Activated T-cell treated with anti-CD3 and anti-CD28 coated beads, Interleukin-2, amount 50 U/mL, for 1 hour (primary cell): Measurements from ENCODE around the gene CD300LD.
"Not testable (repeated sequence)": the region's sequence is repeated elsewhere in the genome, so short reads cannot be mapped to it uniquely, and the experiment has no call there.

ENCODE experiments used
- DNase-seq: peaks from one replicate; pipeline ENCODE4 v3.0.0-alpha.2; 2020

The CD300LD gene

DNA sequence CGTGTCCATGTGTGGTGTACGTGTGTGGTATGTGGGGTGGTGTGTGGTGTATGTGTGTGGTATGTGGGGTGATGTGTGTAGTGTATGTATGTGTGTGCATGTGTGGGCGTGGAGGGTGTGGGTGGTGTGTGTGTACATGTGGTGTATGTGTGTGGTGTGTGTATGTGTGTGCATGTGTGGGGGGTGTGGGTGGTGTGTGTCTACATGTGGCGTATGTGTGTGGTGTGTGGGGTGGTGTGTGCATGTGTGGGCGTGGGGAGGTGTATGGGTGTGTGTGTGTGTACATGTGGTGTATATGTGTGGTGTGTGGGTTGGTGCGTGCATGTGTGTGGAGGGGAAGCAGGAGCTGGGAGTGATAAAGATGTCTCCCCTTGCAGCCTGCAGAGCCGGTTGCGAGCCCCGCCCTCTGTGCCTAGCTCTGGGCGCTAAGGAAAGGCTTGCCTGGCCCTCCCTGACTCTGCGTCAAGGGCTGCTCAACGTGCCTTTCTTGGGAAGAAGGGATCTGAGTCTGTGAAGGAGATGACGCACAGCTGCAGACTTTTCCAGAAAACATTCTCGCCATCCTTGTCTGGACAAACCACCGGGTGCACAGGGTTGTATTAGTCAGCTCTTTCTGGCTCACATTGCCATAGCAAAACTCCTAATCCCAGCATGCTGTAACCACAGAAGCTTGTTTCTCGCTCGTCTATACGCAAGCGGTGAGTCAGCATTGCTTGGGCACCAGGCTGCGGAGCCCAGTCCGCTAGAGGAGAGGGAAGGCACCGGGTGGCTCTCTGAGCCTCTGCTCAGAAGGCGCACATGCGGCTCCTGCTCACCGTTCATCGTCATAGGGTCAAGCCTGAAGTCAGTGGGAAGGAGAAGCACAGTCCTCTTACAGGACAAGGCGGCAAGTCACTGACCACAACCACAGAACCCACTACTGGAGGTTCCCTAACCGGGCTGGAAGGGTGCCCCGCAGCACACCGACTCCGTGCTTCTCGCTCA is 22.8 kb downstream of the CD300LD start:
- DNase-seq: no peak

DNA sequence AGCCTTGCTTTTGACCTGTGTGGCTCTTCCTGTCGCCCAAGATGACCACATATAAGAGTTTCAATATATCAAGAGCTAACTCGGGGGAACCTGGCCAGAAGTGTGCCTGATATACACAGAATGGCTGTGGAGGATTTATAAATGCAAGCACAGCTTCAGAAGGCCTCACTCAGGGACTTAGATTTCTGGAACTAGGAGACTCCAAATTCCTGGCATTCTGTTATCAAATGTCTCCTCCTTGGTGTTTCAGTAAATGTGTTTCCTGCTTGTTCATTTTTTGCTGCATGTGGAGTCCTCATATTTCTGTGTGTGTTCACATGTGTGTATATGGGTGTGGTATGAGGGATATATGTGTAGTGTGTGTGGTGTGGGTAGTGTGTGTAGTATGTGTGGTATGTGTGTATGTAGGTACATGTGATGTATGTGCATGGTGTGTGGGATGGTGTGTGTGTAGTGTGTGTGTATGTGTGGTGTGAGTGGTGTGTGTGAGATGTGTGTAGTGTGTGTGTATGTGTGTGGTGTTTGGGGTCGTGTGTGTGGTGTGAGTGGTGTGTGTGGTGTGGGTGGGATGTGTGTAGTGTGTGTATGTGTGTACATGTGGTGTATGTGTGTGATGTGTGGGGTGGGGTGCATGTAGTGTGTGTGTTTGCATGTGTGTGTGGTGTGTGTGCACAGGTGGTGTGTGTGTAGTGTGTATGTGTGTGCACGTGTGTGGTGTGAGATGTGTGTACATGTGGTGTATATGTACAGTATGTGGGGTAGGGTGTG is 23.8 kb downstream of the CD300LD start:
- DNase-seq: no peak

DNA sequence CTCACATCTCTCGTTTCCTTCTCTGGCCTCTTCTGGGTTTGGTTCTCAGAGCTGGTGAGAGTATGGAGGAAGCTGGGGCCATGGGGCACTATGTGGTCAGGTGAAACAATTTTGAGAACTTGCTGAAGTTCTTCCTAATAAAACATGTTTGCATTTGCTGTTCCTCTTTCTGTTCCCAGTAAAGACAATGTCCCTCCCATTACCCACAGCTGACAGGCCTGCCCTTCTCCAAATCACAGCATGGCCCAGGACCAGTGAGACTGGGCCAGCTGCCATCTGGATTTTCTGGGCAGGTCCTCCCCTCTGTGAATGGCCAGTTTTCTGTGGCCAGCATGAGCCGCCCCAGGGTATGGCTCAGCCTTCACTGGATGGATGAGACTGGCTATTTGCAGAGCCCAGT is 24.7 kb downstream of the CD300LD start, which contains the start of gene CD300H:
TSS of gene CD300H (minus strand) at position 113 of the 400 bp plus-strand sequence.
- no peak for DNase-seq

DNA sequence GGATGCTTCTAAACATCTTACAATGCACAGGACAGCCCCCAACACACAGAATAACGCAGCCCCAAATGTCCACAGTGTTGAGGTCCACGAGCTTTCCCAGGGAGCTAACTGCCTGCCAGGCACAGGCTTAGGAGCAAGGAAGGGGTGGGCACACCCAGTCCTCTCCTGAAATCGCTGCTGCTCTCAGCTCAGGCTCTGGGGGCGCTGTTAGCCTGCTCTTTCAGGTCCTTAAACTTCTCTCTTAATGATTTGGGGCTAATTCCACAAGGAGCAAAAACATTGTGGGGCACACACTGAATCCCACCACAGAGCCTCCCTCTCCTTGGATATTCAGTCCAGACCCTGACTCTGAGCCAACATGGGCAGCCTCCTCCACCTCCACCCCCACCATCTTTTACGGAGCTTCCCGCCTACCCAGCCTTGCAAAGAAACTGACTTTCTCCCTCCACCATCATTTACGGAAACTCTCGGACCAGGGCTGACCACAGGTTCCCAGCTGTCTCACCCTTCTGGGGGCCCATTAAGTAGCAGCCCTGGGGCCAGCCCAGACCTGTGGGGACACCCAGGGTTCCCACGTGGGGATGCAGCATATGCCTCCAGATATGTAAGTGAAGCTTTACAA is 25.8 kb downstream of the CD300LD start:
- no peak for DNase-seq

DNA sequence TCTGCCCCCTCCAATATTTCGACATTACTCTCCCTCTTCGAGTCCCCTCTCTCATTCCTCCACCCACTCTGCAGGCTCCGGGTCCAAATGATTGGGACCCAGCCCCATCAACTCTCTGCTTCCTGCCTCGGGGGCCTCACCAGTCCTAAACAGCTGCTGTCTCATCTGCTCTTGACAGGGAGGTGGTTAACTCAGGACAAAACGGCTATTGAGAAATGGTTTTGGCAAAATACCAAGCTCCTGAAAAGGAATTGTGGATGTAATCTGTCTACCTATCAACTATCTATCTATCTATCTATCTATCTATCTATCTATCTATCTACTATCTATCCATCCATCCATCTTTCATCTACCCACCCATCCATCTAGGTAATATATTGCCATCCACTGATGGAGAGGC is 27.0 kb downstream of the CD300LD start:
- DNase-seq: no peak

DNA sequence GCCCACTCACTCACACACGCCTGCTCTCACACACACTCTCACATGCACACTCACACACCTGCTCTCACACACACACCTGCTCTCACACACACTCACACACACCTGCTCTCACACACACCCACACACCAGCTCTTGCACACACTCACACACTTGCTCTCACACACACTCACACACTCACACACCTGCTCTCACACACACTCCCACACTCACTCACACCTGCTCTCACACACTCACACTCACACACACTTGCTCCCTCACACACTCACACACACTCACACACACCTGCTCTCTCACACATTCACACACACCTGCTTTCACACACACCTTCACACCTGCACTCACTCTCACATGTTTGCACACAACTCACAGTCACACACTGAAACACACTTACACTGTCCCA is 28.7 kb downstream of the CD300LD start:
- no peak for DNase-seq

DNA sequence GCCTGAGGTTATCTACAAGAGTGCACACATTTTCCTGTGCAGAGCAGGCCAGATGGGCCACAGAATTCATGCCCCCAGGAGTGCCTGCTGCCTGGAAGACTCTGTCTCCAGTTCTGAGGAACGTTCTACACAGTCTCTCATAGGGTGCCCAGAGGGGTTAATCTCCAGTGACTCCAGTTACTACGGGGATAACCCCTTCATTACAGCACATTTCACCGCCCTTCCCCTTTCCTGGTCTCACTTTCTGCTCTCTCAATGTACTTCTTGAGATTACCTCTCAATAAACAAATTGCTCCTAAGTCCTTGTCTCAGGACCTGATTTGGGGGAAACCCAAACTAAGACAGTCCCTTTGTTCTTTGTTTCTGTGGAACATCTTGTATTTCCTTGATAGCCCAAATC is 30.5 kb downstream of the CD300LD start:
- DNase-seq: no peak

DNA sequence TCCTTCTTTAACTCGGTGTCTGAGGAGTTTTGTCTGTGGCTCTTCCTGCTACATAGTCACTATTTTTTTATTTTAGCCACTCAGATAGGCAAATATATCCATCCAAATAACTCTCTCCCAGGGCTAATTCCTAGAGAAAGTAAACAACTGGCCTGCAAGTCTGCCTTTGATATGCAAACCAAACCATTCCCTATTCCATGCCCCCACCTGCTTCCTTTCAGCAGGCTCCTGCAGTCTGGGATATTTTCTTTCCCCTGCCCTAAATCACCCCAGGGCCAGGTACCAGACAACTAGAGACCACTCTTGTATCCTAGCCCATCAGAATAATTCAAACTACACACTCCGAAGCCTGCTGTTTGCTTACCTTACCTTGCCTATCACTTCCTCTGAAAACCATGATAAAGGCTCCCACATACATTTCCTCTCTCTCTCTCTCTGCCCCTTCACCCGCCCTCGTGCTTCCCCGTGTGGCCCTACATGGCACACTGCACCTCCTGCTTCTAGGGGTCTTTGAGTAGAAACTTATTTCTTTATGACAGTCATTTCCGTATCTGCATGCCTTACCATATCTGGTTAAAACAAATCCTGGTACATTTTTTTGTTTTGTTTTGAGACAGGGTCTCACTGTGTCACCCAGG is 33.1 kb downstream of the CD300LD start:
- DNase-seq: no peak

DNA sequence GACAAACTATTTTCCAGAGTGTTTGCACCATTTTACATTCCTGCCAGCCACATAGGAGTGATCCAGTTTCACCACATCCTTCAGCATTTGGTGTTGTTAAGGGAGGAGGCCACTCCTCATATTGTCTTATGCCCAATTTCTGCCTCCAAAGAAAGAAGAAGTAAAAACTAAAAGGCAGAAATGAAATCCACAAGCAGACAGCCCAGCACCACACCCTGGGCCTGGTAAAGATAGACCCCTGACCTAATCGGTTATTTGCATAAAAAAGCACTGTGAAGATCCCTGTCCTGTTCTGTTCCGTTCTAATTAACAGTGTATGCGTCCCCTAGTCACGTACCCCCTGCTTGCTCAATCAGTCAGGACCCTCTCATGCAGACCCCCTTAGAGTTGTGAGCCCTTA is 33.7 kb downstream of the CD300LD start:
- DNase-seq: not testable (repeated sequence)

DNA sequence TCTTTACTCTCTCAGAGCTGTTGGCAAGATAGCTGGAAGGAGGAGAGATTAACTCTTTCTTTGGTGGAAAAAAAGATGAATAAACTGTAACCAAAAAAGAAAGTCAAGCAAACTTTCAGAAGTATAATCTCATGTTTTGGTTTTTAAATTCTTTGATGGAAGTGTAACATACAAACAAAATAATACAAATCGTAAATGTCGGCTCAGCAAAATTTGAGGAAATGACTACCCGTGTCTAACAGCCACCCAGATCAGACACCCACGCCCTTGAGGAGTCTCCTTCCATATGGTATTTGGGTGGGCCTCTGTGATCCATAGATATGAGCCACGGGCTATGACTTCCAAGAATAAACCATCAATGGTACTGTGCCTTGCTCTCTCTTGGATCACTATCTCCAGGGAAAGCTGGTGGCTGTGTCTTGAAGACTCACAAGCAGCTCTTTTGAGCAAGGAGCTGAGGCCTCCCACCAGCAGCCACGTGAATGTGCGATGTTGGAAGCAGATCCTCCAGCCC is 36.6 kb downstream of the CD300LD start:
- no peak for DNase-seq

DNA sequence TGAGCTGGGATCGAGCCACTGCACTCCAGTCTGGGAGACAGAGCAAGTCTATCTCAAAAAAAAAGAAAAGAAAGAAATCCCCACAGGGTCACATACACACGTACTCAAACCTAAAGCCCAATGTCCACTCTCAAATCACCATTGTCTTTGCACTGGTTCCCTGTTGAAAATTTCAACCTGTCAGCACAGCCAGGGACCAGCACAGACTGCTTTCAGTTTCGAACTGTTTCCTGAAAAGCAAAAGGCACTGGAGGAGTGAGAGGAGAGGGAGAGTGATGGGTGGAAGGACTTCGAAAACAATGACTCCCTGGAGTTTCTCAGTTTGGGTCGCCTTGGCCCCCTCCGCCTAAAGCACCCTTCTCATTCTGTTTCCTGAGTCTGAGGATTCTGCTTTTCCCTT is 37.2 kb downstream of the CD300LD start:
- DNase-seq: no peak

DNA sequence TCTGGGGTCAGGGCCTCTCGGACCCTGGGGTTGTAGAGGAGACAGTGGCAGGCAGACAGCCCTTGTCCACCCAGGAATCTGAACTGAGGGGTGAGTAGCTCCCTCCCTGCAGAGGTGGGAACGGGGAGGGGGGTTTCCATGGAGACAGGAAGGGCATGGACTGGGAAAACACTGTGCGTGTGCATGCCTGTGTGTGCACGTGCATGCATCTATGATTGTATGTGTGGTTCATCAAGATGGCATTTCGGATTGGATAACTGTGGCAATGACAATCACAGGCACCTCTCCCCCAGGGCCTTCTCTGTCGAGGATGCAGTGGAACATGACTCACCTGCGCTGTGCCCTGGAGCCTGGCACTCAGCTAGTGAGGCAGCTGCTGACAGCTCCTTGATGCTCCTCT is 40.0 kb downstream of the CD300LD start:
- no peak for DNase-seq

DNA sequence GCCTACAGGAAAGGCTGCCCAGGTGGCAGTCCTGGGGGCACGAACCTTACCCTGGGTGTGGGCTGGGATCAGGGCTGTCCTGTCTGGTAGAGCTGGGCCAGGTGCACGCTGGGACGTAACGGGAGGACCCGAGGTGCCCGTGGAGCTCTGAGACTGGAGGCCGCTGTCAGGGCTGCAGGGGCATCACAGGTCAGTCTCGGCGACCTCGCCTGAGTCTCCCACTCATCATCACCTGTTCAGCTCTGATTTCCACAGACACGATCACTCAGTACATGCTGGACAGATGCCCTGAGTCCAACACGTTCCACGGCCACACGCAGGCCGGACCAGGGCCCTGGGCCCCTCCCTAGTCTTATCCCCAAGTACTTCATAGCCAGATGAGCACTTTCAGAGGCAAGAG is 41.5 kb downstream of the CD300LD start:
- DNase-seq: no peak

DNA sequence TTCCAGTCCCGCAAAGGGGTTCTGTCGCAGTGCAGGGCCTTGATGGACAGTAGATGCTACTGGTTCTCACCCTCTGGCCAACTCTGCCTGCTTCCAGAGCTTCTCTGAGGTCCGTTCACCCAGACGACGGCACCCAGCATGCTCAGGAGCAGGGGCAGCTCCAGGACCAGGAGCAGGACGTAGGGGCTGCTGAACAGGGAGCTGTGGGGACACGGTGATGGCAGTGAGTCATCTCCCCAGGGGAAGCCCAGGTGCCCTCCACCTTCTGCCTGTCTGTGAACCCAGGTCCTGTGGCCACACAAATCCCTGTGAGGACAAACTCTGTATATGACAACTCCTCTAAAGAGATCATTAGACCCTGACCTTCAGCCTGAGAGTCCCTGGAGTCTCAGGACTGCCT is 42.7 kb downstream of the CD300LD start:
- DNase-seq: no peak

DNA sequence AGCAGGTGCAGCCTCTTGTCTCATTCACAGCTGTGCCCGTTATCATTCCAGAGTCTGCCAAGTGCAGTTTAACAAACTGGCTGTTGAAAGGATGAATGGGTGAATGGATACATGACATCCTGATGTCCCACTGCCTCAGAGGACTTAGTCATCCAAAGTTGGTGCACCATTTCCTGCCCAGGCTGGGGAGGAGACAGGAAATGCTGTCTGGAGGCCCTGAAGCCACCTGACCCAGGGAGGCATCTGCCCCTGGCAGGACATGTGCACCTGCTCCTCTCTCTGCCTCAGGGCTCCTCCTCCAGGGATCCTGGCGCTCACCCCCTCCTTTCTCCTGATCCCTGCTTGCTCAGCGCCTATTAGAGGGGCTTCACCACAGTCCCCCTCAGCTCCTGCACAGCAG is 44.3 kb downstream of the CD300LD start:
- DNase-seq: no peak

DNA sequence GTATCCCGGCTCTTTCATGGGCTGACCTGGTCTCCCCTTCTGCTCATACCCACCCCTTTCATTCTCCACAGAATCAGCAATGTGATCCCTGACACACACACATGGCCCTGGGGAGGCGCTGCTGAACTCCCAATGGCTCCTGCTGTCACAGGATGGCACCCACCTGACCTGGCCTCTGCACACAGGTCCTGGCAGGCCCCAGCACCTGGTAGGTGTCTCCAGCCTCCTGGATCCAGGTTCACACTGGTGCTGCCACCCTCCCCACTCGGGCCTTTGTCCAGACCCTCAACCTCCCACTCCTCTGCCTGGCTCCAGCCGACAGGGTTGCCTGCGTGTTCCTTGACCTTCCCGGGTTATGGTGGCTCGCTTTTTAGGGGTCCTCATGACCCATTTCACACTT is 44.8 kb downstream of the CD300LD start:
- no peak for DNase-seq

DNA sequence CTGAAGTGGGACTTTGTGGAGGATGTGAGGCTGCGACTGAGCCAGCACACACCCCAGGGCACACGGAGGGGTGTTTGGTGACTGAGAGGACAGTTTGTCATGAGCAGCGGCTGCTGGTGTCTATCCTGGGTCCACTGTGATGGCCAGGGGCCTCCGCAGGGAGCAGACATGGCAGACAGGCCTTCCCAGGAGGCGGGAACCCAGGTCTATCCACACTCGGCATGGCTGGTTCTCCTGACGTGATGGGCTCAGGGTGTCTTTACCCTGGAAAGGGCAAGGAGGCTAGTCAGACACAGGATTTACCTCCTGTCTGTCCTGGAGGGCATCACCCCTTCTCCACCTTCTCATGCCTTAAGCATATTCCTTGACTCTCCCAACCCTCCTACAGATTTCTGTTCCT is 45.5 kb downstream of the CD300LD start:
- DNase-seq: no peak

DNA sequence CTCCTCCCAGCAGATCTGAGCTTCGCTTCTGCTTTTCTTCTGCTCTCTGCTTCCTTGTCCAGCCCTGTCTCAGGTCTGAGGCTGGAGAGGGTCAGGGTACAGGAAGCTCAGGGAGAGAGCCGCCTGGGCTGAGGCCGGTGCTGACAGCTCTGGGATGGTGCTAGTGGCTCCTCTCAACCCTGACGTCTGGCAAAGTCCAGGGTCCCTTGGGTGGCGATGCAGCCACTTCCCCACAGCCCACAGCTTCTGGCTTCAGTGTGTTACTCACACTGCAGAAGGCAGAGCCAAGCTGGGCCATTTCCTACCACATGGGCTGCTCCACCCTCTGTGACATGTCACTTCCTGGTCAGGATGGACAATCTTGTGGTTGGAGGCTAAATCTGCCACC is 46.2 kb downstream of the CD300LD start, which contains the start of gene CD300C:
TSS of gene CD300C (minus strand) at position 273 of the 388 bp plus-strand sequence. CDS start 333 bp downstream, outside the sequence.
- DNase-seq: no peak

DNA sequence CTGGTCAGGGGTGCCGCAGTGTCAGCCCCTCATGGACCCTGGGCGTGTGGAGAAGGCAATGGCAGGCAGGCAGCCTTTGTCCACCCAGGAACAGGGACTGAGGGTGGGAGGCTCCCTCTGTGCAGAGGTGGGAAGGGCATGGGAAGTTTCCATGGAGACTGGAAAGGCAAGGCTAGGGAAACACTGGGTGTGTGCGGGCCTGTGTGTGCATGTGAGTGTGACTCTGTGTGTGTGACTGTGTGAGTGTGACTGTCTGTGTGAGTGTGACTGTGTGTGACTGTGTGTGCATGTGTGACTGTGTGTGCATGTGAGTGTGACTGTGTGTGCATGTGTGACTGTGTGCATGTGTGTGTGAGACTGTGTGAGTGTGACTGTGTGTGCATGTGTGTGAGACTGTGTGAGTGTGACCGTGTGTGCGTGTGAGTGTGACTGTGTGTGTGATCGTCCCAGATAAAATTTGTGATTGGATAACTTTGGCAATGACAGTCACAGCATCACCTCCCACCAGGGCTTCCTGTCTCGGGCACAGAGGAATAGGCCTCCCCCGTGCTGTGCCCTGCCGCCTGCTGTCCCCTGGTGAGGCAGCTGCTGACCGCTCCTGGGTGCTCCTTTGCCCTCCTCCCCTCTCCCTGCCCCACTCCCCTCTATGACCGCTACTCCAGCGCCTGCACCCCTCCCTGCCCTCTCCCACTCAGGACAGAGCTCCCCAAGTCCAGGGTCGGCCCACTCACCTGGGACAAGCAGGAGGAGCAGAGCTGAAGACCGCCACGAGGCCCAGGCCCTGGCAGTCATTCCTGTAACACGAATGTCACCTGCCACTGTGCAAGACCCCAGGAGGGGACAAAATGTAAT is 46.9 kb downstream of the CD300LD start:
- no peak for DNase-seq

DNA sequence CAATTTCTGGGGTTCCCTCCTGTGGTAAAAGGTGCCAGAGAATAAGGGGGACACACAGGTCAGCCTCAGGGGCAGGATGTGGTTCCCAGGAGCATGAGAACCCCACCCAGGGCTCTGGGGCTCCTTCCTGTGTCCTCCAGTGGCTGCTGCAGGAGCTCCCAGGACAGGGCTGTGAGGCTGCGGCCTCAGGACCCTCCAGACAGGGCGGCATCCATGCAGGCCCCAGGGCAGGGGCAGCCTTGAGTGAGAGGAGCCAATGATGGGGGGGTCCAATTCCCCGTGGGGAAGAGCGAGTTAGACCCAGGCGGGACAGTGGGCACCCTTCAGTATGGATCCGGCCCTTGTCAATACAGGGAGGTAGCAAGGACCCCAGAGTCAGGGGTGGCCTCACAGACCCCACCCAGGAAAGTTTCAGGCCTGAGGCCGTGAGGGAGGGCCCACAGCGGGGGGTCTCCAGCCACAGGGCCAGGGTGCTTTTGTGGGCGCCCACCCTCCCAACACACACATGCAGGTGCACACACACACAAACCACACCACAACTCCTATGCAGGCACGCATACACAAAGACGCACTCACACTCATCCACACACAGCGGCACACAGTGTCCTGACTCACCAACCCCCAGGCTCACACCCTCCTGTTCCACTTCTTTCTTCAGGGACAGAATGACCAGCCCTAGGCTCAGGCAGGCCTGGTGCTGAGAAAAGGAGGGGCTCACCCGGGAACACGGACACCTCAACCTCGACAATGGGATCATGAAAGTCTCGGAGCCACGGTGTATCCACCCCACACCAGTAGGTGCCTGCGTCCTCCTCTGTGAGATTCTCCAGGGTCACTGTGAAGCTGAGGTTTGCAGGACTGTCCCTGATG is 48.0 kb downstream of the CD300LD start:
- DNase-seq: no peak

DNA sequence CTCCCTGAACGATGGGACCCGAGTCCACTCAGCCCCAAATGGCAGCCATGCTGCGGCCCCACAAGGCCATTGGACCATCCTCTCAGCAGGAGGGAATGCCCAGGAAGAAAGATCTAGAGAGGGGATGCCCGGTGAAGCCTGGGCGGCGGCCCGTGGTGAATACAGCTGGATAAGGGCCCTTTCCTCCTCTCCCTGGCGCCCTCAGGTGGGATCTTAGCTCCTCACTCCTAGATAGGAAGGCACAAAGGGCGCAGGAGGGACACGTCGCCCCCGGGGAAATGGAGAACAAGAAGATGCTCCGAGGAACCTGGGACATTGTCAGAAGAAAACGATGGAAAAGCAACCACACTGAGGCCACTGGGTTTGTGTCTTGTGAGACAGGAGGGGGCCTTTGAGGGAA is 48.7 kb downstream of the CD300LD start:
- DNase-seq: no peak
